GM21825 (cell line): ENCODE data around the gene CDH8.
"Not testable (repeated sequence)": the region's sequence is repeated elsewhere in the genome, so short reads cannot be mapped to it uniquely, and the experiment has no call there.

Experiments used
- ATAC-seq: cut with Tn5 transposase; IDR thresholded peaks from one replicate; pipeline ENCODE4 v1.9.1; 2021; ENCODE audit warnings: mild to moderate bottlenecking, moderate library complexity; ENCODE audit not compliant: unreplicated experiment

The CDH8 gene

GRCh38 chr16:61871837-61872777, 164.1 kb downstream of the CDH8 start:
- ATAC-seq, result no peak

GRCh38 chr16:61862221-61863155, 173.8 kb downstream of the CDH8 start:
- ATAC-seq, result no peak

GRCh38 chr16:61858988-61859387, 177.2 kb downstream of the CDH8 start:
- ATAC-seq, result no peak

DNA sequence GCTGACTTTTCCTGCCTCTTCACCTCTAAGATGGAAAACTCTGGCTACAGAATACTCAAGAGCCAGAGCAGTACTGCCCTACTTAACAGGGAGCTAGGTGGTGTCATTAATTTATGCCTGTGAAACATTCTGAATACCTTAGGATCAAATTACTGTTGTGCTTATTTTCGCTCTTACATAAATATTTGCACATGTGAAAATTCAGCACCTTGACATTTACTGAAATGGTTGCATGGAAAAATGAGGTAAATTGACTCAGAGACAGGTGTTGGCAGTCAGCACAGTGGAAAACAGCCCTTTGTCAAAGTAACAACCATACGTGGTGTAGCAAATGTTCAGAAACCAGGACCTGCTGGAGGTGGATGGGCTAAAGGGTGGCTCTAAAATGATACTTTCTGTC, 193.6 kb downstream of the CDH8 start:
- ATAC-seq, result no peak

- no peak for ATAC-seq
These were observed 199.3 kb downstream of the CDH8 start for GRCh38 chr16:61836804-61837393.

DNA sequence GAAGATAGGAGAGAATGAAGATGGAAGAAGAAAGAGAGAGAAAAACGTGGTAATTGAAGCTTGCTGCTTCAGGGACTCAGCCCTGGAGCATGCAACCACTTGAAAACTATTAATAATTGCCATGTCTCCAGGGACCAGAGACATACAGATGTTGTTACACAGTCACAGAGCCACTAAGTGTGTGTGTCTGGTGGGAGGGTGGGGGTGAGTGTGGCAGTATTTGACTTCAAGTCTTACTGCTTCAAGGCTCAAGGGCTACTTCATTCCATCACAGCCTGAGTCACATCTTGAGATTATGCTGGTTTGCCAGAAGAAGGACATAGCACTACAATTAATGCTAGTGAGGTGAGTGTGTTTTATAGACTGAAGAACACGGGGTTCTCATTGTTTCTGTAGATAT, 202.2 kb downstream of the CDH8 start:
- ATAC-seq, result no peak

GRCh38 chr16:61831351-61831917, 204.8 kb downstream of the CDH8 start:
- no peak for ATAC-seq

GRCh38 chr16:61829631-61830030, 206.6 kb downstream of the CDH8 start:
- ATAC-seq, result no peak

GRCh38 chr16:61823326-61823725, 212.9 kb downstream of the CDH8 start:
- no peak for ATAC-seq

- ATAC-seq, result no peak
These were observed 215.4 kb downstream of the CDH8 start for GRCh38 chr16:61820820-61821219.

DNA sequence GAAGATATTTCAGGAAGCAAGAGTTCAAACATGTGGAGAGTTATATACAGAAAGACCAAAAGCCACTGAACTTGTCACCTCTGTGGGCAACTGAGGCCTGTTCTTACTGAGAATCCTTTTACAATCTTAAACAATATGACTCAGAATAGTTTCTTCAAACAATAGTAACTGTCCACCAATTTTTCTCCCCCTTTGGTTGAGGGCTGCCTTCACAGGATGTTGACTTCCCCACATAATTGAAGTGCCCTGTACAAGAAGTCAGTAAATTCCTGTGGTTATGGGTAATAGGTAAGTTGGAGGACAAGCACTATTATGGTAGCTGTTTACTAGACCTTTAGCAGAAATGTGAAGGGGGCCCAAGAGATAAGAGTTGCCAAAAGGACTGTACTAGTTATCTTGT, 215.8 kb downstream of the CDH8 start:
- ATAC-seq, result no peak

- no peak for ATAC-seq
These were observed 217.4 kb downstream of the CDH8 start for GRCh38 chr16:61818850-61819249.

DNA sequence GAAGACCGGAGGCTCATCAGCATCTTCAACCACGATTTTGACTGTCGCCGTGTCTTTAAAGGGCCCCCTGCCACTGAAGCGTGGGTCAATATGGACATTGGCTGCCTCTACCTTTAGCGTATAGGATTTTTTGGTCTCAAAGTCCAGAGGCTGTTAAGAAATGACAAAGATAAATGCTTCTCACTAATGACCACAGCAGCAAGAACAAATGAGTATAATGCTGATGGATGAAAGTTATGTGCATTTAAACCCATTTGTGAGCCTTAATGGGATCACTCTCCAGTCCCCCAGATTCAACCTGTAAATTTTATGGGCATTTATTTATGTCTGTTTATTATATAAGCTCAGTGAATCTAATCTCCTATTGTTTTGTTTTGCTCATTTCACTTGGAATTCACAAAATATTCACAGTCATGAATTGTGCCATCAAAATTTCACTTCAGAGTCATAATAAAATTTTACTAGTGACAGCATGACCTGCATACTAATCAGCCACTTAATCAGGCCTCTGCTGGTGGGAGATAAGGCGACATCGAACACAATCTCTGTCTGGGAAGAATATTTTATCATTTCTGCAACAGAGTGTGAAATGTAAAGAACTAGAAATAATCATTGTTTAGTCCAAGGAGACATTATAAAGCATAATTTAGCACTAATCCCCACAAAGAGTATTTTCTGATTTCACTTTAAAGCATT, 218.5 kb downstream of the CDH8 start:
- ATAC-seq, result no peak

DNA sequence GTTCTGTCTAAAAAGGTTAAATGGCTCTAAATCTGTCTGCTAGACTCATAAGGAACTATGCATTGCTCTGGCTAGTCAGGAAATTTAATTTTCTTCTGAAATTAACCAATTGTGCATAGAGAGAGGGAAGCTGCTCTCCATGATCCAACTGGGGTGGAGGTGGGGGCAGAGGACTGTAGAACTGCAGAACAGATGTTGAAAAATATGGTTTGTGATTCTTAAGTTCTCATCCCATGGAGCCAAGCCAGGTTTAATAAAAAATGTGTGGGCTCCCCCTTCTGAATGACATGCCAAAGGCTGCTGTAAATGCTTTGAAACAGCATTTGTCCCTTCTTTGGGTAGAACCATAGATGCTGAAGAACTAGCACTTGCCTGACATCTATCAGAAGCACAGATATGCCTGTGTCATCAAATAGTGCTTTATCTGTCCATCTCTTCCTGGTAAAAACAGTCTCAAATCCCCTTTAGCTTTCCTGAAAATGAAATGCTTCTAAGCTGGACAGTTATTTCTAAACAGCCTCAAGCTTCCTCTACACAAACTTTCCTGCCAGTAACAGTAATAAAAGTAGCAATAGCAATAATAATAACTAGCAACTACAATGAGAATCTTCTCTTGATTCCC, 221.4 kb downstream of the CDH8 start:
- no peak for ATAC-seq

DNA sequence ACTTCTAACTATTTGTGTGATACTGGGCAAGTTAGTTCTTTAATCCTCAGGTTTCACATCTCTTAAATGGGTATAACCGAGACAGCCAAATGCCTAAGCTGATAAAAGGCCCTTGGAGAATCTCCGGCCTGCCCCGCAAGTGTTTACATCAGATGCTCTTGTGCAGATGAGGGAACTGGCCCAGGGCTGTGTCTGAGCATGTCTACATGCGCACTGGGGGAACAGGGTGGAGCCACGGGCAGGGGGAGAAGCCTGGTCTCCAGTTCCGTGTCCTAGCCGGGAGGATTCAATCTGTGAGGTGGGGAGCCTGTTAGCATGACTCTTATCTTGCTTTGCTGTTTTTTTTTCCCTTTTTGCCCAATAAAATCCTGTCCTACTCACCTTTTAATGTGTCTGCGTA, 222.9 kb downstream of the CDH8 start:
- no peak for ATAC-seq

- ATAC-seq, result no peak
These were observed 224.0 kb downstream of the CDH8 start for GRCh38 chr16:61812251-61812650.

- ATAC-seq, result no peak
These were observed 228.7 kb downstream of the CDH8 start for GRCh38 chr16:61807551-61807950.

- ATAC-seq, result not testable (repeated sequence)
These were observed 235.0 kb downstream of the CDH8 start for GRCh38 chr16:61801217-61801616.

- no peak for ATAC-seq
These were observed 237.5 kb downstream of the CDH8 start for GRCh38 chr16:61798741-61799140.

DNA sequence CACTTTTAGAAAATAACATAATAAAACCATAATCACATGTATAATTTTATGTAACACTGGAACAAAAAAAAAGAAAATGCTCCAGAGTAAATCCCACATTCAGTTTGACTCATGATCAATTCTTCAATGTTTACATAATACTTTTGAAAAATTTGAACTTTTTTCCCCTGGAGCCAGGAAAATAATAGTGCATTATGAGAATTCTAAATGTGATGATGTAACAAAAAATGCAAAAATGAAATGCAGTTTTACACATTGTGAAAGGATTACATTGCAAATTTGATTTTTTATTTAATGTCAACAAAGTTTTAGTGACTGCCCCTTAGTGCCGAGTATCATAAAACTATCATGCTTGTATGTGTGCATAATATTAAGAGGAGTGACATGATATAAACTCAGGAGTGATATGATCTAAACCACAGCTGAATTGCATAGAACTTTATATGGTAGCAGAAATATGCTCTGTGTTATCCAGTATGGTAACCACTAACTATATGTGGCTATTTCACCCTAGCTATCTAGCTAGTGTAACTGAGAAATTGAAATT, 238.2 kb downstream of the CDH8 start:
- no peak for ATAC-seq
